RWPE2 (cell line): ENCODE results near the gene ITGAX.

ENCODE experiments used
- ATAC-seq: fragments of 200-7000 bp; cut with Tn5 transposase; 3 replicates; pipeline ENCODE4 v1.9.1; 2021; ENCODE audit warnings: low read depth
- DNase-seq: peaks from one replicate; pipeline ENCODE4 v3.0.0-alpha.2; 2020; ENCODE audit warnings: low spot score
- H3K27ac ChIP-seq: fragments of 450-650 bp; 2 replicates; pipeline ENCODE4 v1.5.1; 2017; ENCODE audit warnings: mild to moderate bottlenecking; ENCODE audit not compliant: poor library complexity, severe bottlenecking
- H3K27me3 ChIP-seq: fragments of 250-450 bp; sonication (Bioruptor Pico); 2 replicates; pipeline ENCODE4 v1.5.1; 2021; ENCODE audit warnings: mild to moderate bottlenecking, moderate library complexity; ENCODE audit not compliant: insufficient read depth, poor library complexity, severe bottlenecking
- H3K36me3 ChIP-seq: fragments of 250-450 bp; sonication (Bioruptor Pico); 2 replicates; pipeline ENCODE4 v1.5.1; 2020; ENCODE audit warnings: low read depth, mild to moderate bottlenecking, moderate library complexity
- H3K4me1 ChIP-seq: fragments of 250-450 bp; sonication (Bioruptor Pico); 2 replicates; pipeline ENCODE4 v1.5.1; 2021; ENCODE audit warnings: mild to moderate bottlenecking, moderate library complexity; ENCODE audit not compliant: insufficient read depth, poor library complexity, severe bottlenecking
- H3K4me3 ChIP-seq: fragments of 250-450 bp; sonication (Bioruptor Pico); 2 replicates; pipeline ENCODE4 v1.5.1; 2021; ENCODE audit warnings: mild to moderate bottlenecking, moderate library complexity; ENCODE audit not compliant: severe bottlenecking
- H3K9me3 ChIP-seq: fragments of 250-450 bp; sonication (Bioruptor Pico); 2 replicates; pipeline ENCODE4 v1.5.1; 2021; ENCODE audit warnings: mild to moderate bottlenecking, moderate library complexity; ENCODE audit not compliant: severe bottlenecking
- TF ChIP-seq, protein P1 (sequence below): fragments of 450-650 bp; IDR thresholded peaks from one replicate; pipeline ENCODE4 v1.5.1; 2017; ENCODE audit warnings: mild to moderate bottlenecking, moderate library complexity; ENCODE audit not compliant: poor library complexity, severe bottlenecking

Gene ITGAX

DNA sequence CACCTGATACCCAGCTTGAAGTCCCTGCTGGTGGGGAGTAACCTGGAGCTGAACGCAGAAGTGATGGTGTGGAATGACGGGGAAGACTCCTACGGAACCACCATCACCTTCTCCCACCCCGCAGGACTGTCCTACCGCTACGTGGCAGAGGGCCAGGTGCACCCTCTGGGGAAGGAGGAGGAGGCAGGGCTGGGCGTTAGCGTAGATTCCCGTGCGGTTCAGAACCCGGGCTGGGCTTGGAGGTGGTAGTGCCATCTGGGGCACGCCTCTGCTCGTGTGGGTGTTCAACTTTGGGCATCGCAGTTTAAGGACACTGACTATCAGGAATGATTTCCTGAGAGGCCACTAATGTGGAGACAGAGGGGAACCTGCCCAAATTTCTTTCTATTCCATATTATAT, 18.3 kb downstream of the ITGAX start:
- no peaks in the 10 kb centered on the region for H3K27me3 ChIP-seq
- no peaks in the 10 kb centered on the region for H3K4me1 ChIP-seq
- ATAC-seq = no peak
- H3K4me3 ChIP-seq = no peak overlapping the region
- TF ChIP-seq, protein P1, sequence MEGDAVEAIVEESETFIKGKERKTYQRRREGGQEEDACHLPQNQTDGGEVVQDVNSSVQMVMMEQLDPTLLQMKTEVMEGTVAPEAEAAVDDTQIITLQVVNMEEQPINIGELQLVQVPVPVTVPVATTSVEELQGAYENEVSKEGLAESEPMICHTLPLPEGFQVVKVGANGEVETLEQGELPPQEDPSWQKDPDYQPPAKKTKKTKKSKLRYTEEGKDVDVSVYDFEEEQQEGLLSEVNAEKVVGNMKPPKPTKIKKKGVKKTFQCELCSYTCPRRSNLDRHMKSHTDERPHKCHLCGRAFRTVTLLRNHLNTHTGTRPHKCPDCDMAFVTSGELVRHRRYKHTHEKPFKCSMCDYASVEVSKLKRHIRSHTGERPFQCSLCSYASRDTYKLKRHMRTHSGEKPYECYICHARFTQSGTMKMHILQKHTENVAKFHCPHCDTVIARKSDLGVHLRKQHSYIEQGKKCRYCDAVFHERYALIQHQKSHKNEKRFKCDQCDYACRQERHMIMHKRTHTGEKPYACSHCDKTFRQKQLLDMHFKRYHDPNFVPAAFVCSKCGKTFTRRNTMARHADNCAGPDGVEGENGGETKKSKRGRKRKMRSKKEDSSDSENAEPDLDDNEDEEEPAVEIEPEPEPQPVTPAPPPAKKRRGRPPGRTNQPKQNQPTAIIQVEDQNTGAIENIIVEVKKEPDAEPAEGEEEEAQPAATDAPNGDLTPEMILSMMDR = no peak
- DNase-seq = no peak
- no peak overlapping the region for H3K27ac ChIP-seq
- H3K9me3 ChIP-seq = no peaks in the 10 kb centered on the region
- H3K36me3 ChIP-seq = no peaks in the 10 kb centered on the region

GRCh38 chr16:31375231-31375630, 20.3 kb downstream of the ITGAX start:
- Histone ChIP-seq H3K27me3 (no peaks in the 10 kb centered on the region), H3K36me3 (no peaks in the 10 kb centered on the region), H3K27ac (no peak overlapping the region), H3K4me3 (no peak overlapping the region), H3K9me3 (no peaks in the 10 kb centered on the region), H3K4me1 (no peaks in the 10 kb centered on the region)
- DNase-seq (no peak), ATAC-seq (no peak)
- TF ChIP-seq, protein P1 = no peak

GRCh38 chr16:31376705-31377104, 21.7 kb downstream of the ITGAX start:
- TF ChIP-seq, protein P1 = no peak
- DNase-seq = no peak
- Histone ChIP-seq H3K27me3 (no peaks in the 10 kb centered on the region), H3K4me1 (no peaks in the 10 kb centered on the region), H3K27ac (no peak overlapping the region), H3K36me3 (no peaks in the 10 kb centered on the region), H3K9me3 (no peaks in the 10 kb centered on the region), H3K4me3 (no peak overlapping the region)
- no peak for ATAC-seq

- Histone ChIP-seq H3K27ac (no peak overlapping the region), H3K9me3 (no peaks in the 10 kb centered on the region), H3K36me3 (no peaks in the 10 kb centered on the region), H3K4me3 (no peak overlapping the region), H3K27me3 (no peaks in the 10 kb centered on the region), H3K4me1 (no peaks in the 10 kb centered on the region)
- TF ChIP-seq, protein P1 = no peak
- no peak for DNase-seq
- no peak for ATAC-seq
Measured at GRCh38 chr16:31377210-31377903, 22.4 kb downstream of the ITGAX start.

DNA sequence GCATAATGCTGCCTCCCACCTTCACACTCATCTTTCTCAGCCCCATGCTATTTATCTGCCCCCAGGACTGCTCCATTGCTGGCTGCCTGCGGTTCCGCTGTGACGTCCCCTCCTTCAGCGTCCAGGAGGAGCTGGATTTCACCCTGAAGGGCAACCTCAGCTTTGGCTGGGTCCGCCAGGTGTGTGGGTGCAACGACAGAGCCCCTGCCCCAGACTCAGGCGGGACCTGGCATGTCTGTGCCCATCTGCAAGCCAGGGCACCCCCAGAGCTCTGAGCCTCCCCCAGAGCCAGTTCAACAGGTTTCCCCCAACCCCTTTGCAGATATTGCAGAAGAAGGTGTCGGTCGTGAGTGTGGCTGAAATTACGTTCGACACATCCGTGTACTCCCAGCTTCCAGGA, 25.2 kb downstream of the ITGAX start:
- Histone ChIP-seq H3K4me1 (peaks cover under 1% of the 10 kb centered on the region), H3K27me3 (no peaks in the 10 kb centered on the region), H3K27ac (no peak overlapping the region), H3K36me3 (no peaks in the 10 kb centered on the region), H3K4me3 (no peak overlapping the region), H3K9me3 (no peaks in the 10 kb centered on the region)
- TF ChIP-seq, protein P1 = no peak
- ATAC-seq (no peak), DNase-seq (no peak)
